GM12874 (cell line): Measurements from ENCODE around the gene SHROOM1.

Experiments
- CTCF ChIP-seq: IDR thresholded peaks from 2 replicates; pipeline ENCODE4 v1.5.1; 2011; ENCODE audit warnings: low read depth, mild to moderate bottlenecking, control low read depth, low read length, moderate library complexity; ENCODE audit not compliant: insufficient read depth

The SHROOM1 gene

GRCh38 chr5:132776938-132777208 is 53.6 kb downstream of the SHROOM1 start:
- no peak for TF ChIP-seq CTCF

- TF ChIP-seq CTCF = no peak
Observed at GRCh38 chr5:132776131-132776937, 54.1 kb downstream of the SHROOM1 start.

- no peak for TF ChIP-seq CTCF
Observed at GRCh38 chr5:132775476-132775961, 54.9 kb downstream of the SHROOM1 start.

- TF ChIP-seq CTCF = no peak
Observed at GRCh38 chr5:132774896-132775295, 55.6 kb downstream of the SHROOM1 start.

- no peak for TF ChIP-seq CTCF
Observed at GRCh38 chr5:132774406-132774805, 56.0 kb downstream of the SHROOM1 start.

GRCh38 chr5:132773601-132774355 is 56.7 kb downstream of the SHROOM1 start:
- TF ChIP-seq CTCF = no peak

GRCh38 chr5:132773114-132773513 is 57.3 kb downstream of the SHROOM1 start:
- no peak for TF ChIP-seq CTCF
